Right atrium auricular region (tissue), 2 donors: ENCODE data around the gene ATP10A. TPM values are rescaled to one million over a fixed set of nuclear protein-coding genes. Genes with fewer than 3 reads are reported as not detected.

Source experiments
- DNase-seq: peaks from one replicate; pipeline ENCODE4 v3.0.0-alpha.2; 2019; ENCODE audit warnings: low spot score
- H3K27ac ChIP-seq, 2 donors: fragments of 200-600 bp; sonication (generic); 1 replicate in 1 of 2; 2 replicates in 1 of 2; pipeline ENCODE4 v1.5.1; 2016 to 2019
- H3K27me3 ChIP-seq, 2 donors: fragments of 200-600 bp; sonication (generic); one replicate each; pipeline versions ENCODE4 v1.5.1 to v1.6.0; 2017 to 2019
- H3K36me3 ChIP-seq: fragments of 200-600 bp; sonication (generic); one replicate; pipeline ENCODE4 v1.5.1; 2016
- H3K4me1 ChIP-seq, 2 donors: fragments of 200-600 bp; sonication (generic); one replicate each; pipeline versions ENCODE4 v1.5.1 to v1.6.0; 2017 to 2019
- H3K4me3 ChIP-seq, 2 donors: fragments of 200-600 bp; sonication (generic); 1 replicate in 1 of 2; 2 replicates in 1 of 2; pipeline ENCODE4 v1.5.1; 2017 to 2019; ENCODE audit warnings: mild to moderate bottlenecking in 1 of 2, moderate library complexity in 1 of 2
- H3K9me3 ChIP-seq, 2 donors: fragments of 200-600 bp; sonication (generic); one replicate each; pipeline ENCODE4 v1.5.1; 2019
- CTCF ChIP-seq, 2 donors: fragments of 200-600 bp; sonication (generic); IDR thresholded peaks; one replicate each; pipeline ENCODE4 v1.5.1; 2019; ENCODE audit warnings: antibody characterized with exemption in 2 of 2
- total RNA-seq, 2 donors: library from RNA; depleted of rRNA; stranded (reverse); fragments of >200 nt; gene quantifications; one replicate each; pipeline ENCODE4 v1.1.0, GENCODE V29; 2016

Gene ATP10A
- total RNA-seq, 2 donors from 2014 or later: 3.2 to 6.0 TPM

DNA sequence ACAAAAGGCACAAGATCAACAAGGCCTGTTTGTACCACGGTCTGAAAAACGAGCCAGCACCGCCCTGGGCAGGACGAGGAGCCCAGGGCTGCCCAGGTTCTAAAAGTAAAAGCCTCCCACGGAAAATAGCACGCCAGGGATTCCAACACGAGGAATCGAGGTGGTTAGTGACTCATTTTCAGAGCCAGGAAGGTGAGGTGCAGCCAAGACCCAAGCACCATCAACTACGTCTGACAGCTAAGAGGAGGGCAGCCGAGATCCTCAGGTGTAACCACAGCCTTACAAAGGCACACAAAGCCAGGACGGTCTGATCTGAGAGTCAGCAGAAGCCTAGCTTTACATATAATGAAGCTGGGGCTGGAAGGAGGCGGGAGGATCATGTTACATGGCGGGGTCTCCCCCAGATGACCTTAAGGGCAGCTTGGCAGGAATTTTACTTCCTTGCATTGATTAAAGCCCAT is 52.5 kb downstream of the ATP10A start:
- Histone ChIP-seq H3K4me3 (no peak overlapping the region), H3K4me1 (no peaks in the 10 kb centered on the region), H3K36me3 (no peaks in the 10 kb centered on the region), H3K27ac (no peak overlapping the region), H3K27me3 (no peaks in the 10 kb centered on the region), H3K9me3 (no peaks in the 10 kb centered on the region)
- TF ChIP-seq CTCF (IDR thresholded peaks at IDR 0.05): no peak
- no peak for DNase-seq

DNA sequence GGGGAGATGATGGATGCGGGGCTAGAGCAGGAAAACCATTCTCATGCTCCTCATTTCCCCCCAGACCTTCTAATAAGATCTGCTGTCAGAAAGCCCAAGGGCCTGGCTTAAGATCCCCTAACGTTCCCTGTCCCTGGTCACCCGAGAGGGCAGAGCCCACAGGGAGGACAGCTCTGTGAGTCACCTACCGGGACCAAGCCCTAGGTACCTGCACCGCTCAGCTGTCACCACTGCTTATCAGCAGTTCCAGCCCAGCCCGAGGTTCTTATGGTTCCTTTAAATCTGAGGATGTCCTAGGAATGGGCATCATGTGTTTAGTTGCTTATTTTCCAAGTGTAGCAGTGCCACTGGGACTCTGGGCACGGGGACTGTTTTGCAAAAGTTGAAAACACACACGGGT is 53.0 kb downstream of the ATP10A start:
- H3K4me3 ChIP-seq: no peak overlapping the region
- no peaks in the 10 kb centered on the region for H3K9me3 ChIP-seq
- no peak for TF ChIP-seq CTCF (IDR thresholded peaks at IDR 0.05)
- H3K36me3 ChIP-seq: no peaks in the 10 kb centered on the region
- H3K4me1 ChIP-seq: no peaks in the 10 kb centered on the region
- no peaks in the 10 kb centered on the region for H3K27me3 ChIP-seq
- DNase-seq: no peak
- no peak overlapping the region for H3K27ac ChIP-seq

DNA sequence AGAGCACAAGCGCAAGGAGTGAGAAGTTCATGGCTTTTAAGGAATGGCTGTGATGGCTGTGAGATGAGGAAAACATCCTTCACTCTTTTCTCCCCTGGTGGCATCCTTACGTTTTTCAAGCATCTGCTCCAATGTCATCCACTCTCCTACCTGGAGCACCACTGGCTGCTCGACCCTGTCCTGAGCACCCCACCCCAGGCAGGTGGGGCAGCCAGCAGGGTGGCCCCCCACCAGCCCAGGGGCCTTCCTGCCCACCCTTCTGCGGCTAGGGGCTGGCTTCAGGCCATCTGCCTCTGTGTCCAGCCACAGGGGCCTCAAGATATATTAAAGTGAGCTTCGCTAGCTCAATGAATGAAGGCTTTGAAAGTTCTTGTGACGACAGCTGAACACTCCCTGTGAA is 56.1 kb downstream of the ATP10A start:
- Histone ChIP-seq H3K27ac (no peak overlapping the region), H3K36me3 (no peaks in the 10 kb centered on the region), H3K27me3 (no peaks in the 10 kb centered on the region), H3K4me1 (no peaks in the 10 kb centered on the region), H3K4me3 (no peak overlapping the region), H3K9me3 (no peaks in the 10 kb centered on the region)
- no peak for TF ChIP-seq CTCF (IDR thresholded peaks at IDR 0.05)
- DNase-seq: no peak

DNA sequence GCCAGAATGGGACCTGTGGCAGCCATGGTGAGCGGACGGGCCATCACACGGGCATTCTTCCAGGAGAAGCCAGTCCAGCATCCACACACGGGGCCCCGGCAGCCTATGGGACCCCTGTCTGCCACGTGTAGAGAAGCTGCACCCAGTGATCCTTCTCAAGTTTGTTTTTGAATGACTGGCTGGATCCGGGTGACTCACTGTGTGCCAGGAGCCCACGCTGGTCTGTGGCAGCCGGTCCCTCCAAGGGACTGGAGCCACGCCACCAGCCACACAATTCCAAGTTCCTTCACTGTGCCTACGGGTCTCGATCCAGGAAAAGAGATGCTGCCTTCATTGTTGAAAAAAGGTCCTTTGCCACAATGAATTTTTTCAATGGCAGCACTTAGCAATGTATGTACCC is 58.1 kb downstream of the ATP10A start:
- no peak for TF ChIP-seq CTCF (IDR thresholded peaks at IDR 0.05)

GRCh38 chr15:25804451-25804850 is 58.7 kb downstream of the ATP10A start:
- H3K27ac ChIP-seq: no peak overlapping the region
- no peaks in the 10 kb centered on the region for H3K9me3 ChIP-seq
- no peak for DNase-seq
- no peak overlapping the region for H3K4me3 ChIP-seq
- no peaks in the 10 kb centered on the region for H3K4me1 ChIP-seq
- no peaks in the 10 kb centered on the region for H3K27me3 ChIP-seq
- H3K36me3 ChIP-seq: no peaks in the 10 kb centered on the region
- TF ChIP-seq CTCF (IDR thresholded peaks at IDR 0.05): no peak

More for the DNA sequence above, 58.1 kb downstream of the ATP10A start:
- Histone ChIP-seq H3K27ac (no peak overlapping the region), H3K4me3 (no peak overlapping the region), H3K27me3 (no peaks in the 10 kb centered on the region), H3K9me3 (no peaks in the 10 kb centered on the region), H3K4me1 (no peaks in the 10 kb centered on the region), H3K36me3 (no peaks in the 10 kb centered on the region)
- no peak for DNase-seq

DNA sequence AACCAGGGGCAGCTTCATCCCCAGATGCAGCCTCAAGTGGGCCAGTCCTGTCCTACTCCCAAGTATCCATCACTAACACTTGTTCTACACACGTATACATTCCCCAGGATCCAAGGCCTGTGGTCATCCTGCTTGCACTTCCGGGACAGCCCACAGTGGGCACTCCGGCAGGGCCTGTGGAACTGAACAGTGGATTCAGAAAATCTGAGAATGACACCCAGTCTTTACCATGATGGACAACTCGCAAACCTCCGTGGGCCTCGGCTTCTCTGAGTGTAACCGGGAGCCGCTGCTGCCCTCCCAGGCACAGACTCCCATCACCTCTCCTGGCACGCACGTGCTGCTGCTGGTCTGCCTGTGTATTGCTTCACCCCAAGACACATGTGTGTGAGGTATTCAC is 59.6 kb downstream of the ATP10A start:
- no peak overlapping the region for H3K27ac ChIP-seq

More for the DNA sequence above, 59.6 kb downstream of the ATP10A start:
- Histone ChIP-seq H3K36me3 (no peaks in the 10 kb centered on the region), H3K4me3 (no peak overlapping the region), H3K9me3 (no peaks in the 10 kb centered on the region), H3K4me1 (peaks cover 0 to 3% of the 10 kb centered on the region in 2 donors), H3K27me3 (no peaks in the 10 kb centered on the region)
- TF ChIP-seq CTCF (IDR thresholded peaks at IDR 0.05): no peak
- no peak for DNase-seq
